K562 (cell line): ENCODE measurements around the gene HOXB7. TPM values are rescaled to one million over a fixed set of nuclear protein-coding genes. Genes with fewer than 3 reads are reported as not detected.
A peak's percentile ranks its signal among the peaks of the same experiment; 100 is the strongest.

Experiments used
- EP300 ChIP-seq: IDR thresholded peaks from 2 replicates; pipeline ENCODE4 v1.6.1; 2012; ENCODE audit warnings: low read length, improper control_type of control experiment
- SAP30 ChIP-seq: fragments of 200-600 bp; sonication (generic); IDR thresholded peaks from 2 replicates; pipeline ENCODE4 v1.6.1; 2012; ENCODE audit warnings: borderline replicate concordance, low read depth, mild to moderate bottlenecking, moderate library complexity, low read length, control low read depth, inconsistent platforms; ENCODE audit not compliant: insufficient read depth, poor library complexity, severe bottlenecking
- polyA plus RNA-seq, 8 experiments: library from polyadenylated mRNA; depleted of rRNA in 4 of 8; stranded (reverse) in 5 of 8; unstranded in 3 of 8; fragments of >200 nt; fragmentation: Nextera tagmentation in 2 of 8; fragmentation: Illumina TruSeq in 1 of 8; extraction: Ambion mirVana in 2 of 8; extraction: Trizol in 1 of 8; gene quantifications; 2 replicates each; pipeline versions ENCODE4 v1.2.1 to v1.2.3, GENCODE V29; 2011 to 2014; ENCODE audit warnings: inconsistent platforms in 1 of 8, missing spikeins in 1 of 8
- total RNA-seq, 7 experiments: library from RNA; depleted of rRNA in 6 of 7; stranded (reverse); fragments of >200 nt in 6 of 7; fragmentation: Illumina TruSeq in 2 of 7; extraction: Trizol in 2 of 7; gene quantifications; 2 replicates each; pipeline versions ENCODE4 v1.2.1 to v1.2.3, GENCODE V29; 2011 to 2021; ENCODE audit warnings: low replicate concordance in 1 of 7
- TF ChIP-seq, protein P1 (sequence below), 2 experiments: fragments of 450-650 bp in 1 of 2; sonication (generic) in 1 of 2; formaldehyde crosslinking in 1 of 2; IDR thresholded peaks; 2 replicates each; pipeline versions ENCODE4 v1.7.1 to v1.9.0; 2016 to 2022; ENCODE audit warnings: inconsistent platforms in 1 of 2, mild to moderate bottlenecking in 1 of 2, missing genetic modification reagents in 1 of 2
- TF ChIP-seq, protein P2 (sequence below): fragments of 450-650 bp; IDR thresholded peaks from 2 replicates; pipeline ENCODE4 v1.6.1; 2017; ENCODE audit warnings: antibody characterized with exemption, mild to moderate bottlenecking
- TF ChIP-seq, protein P3 (sequence below): IDR thresholded peaks from 2 replicates; pipeline ENCODE4 v1.6.1; 2011; ENCODE audit warnings: borderline replicate concordance, low read depth, mild to moderate bottlenecking, moderate library complexity, low read length; ENCODE audit not compliant: insufficient read depth, poor library complexity, severe bottlenecking
- TF ChIP-seq, protein P4 (sequence below): fragments of 450-650 bp; IDR thresholded peaks from 2 replicates; pipeline ENCODE4 v1.7.0; 2016; ENCODE audit warnings: borderline replicate concordance

The HOXB7 gene
- total and polyA plus RNA-seq, 9 of the 15 experiments (the other 6 are each of a cell fraction or from before 2014, with no cell fraction given): 5.5 to 16.7 (median 8.3) TPM

DNA sequence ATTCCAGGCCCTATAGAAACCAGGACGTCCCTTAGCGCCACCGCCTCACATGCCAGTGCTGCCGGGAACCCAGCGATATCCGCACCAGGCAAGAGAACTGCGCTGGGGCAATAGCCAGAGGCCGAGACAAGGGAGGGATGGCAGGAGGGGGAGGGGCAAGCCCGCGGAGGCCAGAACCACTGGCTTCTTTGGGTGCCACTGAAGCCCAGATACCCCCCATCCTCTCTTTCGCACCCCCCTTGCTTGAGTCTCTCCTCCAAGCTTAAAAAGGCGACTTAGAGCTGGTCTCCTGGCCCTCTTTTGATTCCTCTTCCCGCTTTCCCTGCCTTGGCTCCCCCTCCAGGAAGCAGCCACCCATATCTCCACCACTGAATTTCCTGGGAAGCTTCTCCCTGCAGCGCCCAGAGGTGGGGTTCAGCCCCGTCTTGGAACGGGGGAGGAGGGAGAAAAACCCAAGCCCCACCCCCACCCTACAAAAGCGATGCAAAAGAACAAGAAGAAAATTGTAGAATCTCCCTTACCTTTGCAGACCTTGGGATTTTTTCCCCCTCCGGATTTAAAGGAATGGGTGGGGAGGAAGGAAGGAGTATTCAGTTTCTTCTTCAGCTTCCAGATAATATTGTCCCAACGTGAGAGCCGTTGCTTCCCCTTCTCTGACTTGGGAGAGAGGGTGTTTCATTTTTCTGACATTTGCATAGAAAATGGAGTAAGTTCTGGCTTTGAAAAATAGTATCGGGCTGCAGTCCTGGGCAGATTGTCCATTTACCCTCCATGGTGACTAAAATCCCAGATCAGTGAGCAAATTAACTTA lies 6.7 kb downstream of the HOXB7 start (continued):
- TF ChIP-seq, protein P1, sequence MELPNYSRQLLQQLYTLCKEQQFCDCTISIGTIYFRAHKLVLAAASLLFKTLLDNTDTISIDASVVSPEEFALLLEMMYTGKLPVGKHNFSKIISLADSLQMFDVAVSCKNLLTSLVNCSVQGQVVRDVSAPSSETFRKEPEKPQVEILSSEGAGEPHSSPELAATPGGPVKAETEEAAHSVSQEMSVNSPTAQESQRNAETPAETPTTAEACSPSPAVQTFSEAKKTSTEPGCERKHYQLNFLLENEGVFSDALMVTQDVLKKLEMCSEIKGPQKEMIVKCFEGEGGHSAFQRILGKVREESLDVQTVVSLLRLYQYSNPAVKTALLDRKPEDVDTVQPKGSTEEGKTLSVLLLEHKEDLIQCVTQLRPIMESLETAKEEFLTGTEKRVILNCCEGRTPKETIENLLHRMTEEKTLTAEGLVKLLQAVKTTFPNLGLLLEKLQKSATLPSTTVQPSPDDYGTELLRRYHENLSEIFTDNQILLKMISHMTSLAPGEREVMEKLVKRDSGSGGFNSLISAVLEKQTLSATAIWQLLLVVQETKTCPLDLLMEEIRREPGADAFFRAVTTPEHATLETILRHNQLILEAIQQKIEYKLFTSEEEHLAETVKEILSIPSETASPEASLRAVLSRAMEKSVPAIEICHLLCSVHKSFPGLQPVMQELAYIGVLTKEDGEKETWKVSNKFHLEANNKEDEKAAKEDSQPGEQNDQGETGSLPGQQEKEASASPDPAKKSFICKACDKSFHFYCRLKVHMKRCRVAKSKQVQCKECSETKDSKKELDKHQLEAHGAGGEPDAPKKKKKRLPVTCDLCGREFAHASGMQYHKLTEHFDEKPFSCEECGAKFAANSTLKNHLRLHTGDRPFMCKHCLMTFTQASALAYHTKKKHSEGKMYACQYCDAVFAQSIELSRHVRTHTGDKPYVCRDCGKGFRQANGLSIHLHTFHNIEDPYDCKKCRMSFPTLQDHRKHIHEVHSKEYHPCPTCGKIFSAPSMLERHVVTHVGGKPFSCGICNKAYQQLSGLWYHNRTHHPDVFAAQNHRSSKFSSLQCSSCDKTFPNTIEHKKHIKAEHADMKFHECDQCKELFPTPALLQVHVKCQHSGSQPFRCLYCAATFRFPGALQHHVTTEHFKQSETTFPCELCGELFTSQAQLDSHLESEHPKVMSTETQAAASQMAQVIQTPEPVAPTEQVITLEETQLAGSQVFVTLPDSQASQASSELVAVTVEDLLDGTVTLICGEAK (IDR thresholded peaks at IDR 0.05): no peak
- TF ChIP-seq, protein P1 (CRISPR knock-in tag; IDR thresholded peaks at IDR 0.05): 0 out of 2 replicates have a peak, but pooled peaks have one; percentile 15
- TF ChIP-seq EP300 (0 out of 2 replicates have a peak, but pooled peaks have one; percentile 5), SAP30 (peak; percentile 10)
- TF ChIP-seq, protein P2, sequence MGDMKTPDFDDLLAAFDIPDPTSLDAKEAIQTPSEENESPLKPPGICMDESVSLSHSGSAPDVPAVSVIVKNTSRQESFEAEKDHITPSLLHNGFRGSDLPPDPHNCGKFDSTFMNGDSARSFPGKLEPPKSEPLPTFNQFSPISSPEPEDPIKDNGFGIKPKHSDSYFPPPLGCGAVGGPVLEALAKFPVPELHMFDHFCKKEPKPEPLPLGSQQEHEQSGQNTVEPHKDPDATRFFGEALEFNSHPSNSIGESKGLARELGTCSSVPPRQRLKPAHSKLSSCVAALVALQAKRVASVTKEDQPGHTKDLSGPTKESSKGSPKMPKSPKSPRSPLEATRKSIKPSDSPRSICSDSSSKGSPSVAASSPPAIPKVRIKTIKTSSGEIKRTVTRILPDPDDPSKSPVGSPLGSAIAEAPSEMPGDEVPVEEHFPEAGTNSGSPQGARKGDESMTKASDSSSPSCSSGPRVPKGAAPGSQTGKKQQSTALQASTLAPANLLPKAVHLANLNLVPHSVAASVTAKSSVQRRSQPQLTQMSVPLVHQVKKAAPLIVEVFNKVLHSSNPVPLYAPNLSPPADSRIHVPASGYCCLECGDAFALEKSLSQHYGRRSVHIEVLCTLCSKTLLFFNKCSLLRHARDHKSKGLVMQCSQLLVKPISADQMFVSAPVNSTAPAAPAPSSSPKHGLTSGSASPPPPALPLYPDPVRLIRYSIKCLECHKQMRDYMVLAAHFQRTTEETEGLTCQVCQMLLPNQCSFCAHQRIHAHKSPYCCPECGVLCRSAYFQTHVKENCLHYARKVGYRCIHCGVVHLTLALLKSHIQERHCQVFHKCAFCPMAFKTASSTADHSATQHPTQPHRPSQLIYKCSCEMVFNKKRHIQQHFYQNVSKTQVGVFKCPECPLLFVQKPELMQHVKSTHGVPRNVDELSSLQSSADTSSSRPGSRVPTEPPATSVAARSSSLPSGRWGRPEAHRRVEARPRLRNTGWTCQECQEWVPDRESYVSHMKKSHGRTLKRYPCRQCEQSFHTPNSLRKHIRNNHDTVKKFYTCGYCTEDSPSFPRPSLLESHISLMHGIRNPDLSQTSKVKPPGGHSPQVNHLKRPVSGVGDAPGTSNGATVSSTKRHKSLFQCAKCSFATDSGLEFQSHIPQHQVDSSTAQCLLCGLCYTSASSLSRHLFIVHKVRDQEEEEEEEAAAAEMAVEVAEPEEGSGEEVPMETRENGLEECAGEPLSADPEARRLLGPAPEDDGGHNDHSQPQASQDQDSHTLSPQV: 0 out of 2 replicates have a peak, but pooled peaks have one; percentile 12
- TF ChIP-seq, protein P3, sequence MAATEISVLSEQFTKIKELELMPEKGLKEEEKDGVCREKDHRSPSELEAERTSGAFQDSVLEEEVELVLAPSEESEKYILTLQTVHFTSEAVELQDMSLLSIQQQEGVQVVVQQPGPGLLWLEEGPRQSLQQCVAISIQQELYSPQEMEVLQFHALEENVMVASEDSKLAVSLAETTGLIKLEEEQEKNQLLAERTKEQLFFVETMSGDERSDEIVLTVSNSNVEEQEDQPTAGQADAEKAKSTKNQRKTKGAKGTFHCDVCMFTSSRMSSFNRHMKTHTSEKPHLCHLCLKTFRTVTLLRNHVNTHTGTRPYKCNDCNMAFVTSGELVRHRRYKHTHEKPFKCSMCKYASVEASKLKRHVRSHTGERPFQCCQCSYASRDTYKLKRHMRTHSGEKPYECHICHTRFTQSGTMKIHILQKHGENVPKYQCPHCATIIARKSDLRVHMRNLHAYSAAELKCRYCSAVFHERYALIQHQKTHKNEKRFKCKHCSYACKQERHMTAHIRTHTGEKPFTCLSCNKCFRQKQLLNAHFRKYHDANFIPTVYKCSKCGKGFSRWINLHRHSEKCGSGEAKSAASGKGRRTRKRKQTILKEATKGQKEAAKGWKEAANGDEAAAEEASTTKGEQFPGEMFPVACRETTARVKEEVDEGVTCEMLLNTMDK: no peak
- TF ChIP-seq, protein P4, sequence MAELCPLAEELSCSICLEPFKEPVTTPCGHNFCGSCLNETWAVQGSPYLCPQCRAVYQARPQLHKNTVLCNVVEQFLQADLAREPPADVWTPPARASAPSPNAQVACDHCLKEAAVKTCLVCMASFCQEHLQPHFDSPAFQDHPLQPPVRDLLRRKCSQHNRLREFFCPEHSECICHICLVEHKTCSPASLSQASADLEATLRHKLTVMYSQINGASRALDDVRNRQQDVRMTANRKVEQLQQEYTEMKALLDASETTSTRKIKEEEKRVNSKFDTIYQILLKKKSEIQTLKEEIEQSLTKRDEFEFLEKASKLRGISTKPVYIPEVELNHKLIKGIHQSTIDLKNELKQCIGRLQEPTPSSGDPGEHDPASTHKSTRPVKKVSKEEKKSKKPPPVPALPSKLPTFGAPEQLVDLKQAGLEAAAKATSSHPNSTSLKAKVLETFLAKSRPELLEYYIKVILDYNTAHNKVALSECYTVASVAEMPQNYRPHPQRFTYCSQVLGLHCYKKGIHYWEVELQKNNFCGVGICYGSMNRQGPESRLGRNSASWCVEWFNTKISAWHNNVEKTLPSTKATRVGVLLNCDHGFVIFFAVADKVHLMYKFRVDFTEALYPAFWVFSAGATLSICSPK: no peak
